T-helper 2 cell treated with Interferon-gamma antibody and Interleukin-4, amounts not matched to agents 5 μg/mL and 100 μg/mL, for 36 hours (primary cell): Measurements from ENCODE around the gene ARL11.

Experiments used
- DNase-seq: peaks from one replicate; pipeline ENCODE4 v3.0.0; 2021; ENCODE audit warnings: low spot score
- H3K27ac Mint-ChIP-seq: one replicate; pipeline ENCODE4 v1.8.0; 2021; ENCODE audit warnings: mild to moderate bottlenecking, mixed read lengths
- H3K27me3 Mint-ChIP-seq: one replicate; pipeline ENCODE4 v1.8.0; 2021; ENCODE audit warnings: low read depth, mixed read lengths
- H3K36me3 Mint-ChIP-seq: one replicate; pipeline ENCODE4 v1.8.0; 2021; ENCODE audit warnings: low read depth, mixed read lengths
- H3K4me1 Mint-ChIP-seq: one replicate; pipeline ENCODE4 v1.8.0; 2021; ENCODE audit warnings: low read depth, mixed read lengths
- H3K4me3 Mint-ChIP-seq: one replicate; pipeline ENCODE4 v1.8.0; 2022; ENCODE audit warnings: mild to moderate bottlenecking, moderate library complexity, mixed read lengths
- H3K9me3 Mint-ChIP-seq: one replicate; pipeline ENCODE4 v1.8.0; 2021; ENCODE audit warnings: mixed read lengths

ARL11 gene

DNA sequence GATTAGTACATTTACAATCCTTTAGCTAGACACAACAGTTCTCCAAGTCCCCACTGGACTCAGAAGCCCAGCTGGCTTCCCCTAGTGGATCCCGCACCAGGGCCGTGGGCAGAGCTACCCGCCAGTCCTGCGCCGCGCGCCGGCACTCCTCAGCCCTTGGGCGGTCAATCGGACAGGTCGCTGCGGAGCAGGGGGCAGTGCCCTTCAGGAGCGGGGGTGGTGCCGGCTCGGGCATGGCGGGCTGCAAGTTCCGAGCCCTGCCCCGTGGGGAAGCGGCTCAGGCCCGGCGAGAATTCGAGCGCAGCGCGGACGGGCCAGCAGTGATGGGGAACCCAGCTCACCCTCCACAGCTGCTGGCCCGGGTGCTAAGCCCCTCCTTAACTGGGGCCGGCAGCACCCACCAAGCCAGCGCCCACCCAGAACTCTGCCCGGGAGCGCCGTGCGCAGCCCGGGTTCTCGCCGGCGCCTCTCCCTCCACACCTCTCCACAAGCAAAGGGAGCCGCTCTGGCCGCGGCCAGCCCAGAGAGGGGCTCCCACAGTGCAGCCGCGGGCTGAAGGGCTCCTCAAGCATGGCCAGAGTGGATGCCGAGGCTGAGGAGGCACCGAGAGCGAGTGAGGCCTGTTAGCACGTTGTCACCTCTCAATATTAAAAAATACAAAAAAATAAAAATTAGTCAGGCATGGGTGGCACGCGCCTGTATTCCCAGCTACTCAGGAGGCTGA is 50.0 kb downstream of the ARL11 start:
- H3K36me3 Mint-ChIP-seq: peaks cover 2% of the 10 kb centered on the region
- no peaks in the 10 kb centered on the region for H3K4me1 Mint-ChIP-seq
- no peak for DNase-seq
- no peaks in the 10 kb centered on the region for H3K9me3 Mint-ChIP-seq
- no peak overlapping the region for H3K27ac Mint-ChIP-seq
- H3K27me3 Mint-ChIP-seq: no peaks in the 10 kb centered on the region
- no peak overlapping the region for H3K4me3 Mint-ChIP-seq

DNA sequence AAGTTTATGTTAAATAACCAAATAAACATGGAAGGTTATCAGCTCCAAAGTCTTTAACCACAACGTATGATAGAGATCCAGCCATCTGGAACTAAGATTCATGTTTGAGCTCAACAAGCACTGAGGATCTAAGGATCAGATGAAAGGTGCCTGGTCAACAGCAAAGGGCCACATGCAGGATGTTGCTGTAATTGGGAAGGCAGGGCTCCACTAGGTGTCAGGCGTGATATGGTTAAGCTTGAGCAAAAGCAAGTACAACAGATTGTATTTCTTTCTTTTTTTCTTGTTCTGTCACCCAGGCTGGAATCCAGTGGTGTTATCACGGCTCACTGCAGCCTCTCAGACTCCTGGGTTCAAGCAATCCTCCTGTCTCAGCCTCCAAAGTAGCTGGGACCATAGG is 50.9 kb downstream of the ARL11 start:
- Mint-ChIP-seq H3K4me1 (peaks cover 7% of the 10 kb centered on the region), H3K4me3 (no peak overlapping the region), H3K27me3 (no peaks in the 10 kb centered on the region), H3K36me3 (peaks cover 2% of the 10 kb centered on the region), H3K27ac (no peak overlapping the region), H3K9me3 (no peaks in the 10 kb centered on the region)
- DNase-seq: no peak

- no peak overlapping the region for H3K4me3 Mint-ChIP-seq
- DNase-seq: no peak
- no peaks in the 10 kb centered on the region for H3K27me3 Mint-ChIP-seq
- H3K27ac Mint-ChIP-seq: no peak overlapping the region
- peaks cover 3% of the 10 kb centered on the region for H3K36me3 Mint-ChIP-seq
- H3K4me1 Mint-ChIP-seq: peaks cover 7% of the 10 kb centered on the region
- no peaks in the 10 kb centered on the region for H3K9me3 Mint-ChIP-seq
These were observed 53.6 kb downstream of the ARL11 start for GRCh38 chr13:49681842-49682435.
